Endothelial cell of umbilical vein (primary cell): ENCODE results near the gene MIXL1. TPM values are rescaled to one million over a fixed set of nuclear protein-coding genes. Genes with fewer than 3 reads are reported as not detected.

Source experiments
- BruUV-seq: library from RNA; stranded (reverse); fragments of 400-500 nt; replicated peaks from 2 replicates; lab custom pipeline; 2021; lab: Mats Ljungman, UMichigan
- CTCF ChIA-PET: fragments of 300-600, 350-600 bp; sonication (Branson Sonifier 250); formaldehyde crosslinking; loops from one replicate; lab custom pipeline; 2021; ENCODE audit warnings: antibody characterized with exemption, inconsistent platforms; lab: Charles Lee
- POLR2A ChIA-PET: fragments of 300-600, 350-600 bp; sonication (Branson Sonifier 250); formaldehyde crosslinking; loops from one replicate; lab custom pipeline; 2021; ENCODE audit warnings: antibody characterized with exemption, inconsistent platforms; lab: Charles Lee
- DNase-seq: peaks from one replicate; pipeline ENCODE4 v3.0.0-alpha.2; 2011; ENCODE audit warnings: low read depth, low spot score
- FAIRE-seq: peaks from 2 replicates; lab custom pipeline; 2011; peaks lifted over from hg19 to GRCh38; lab: Jason Lieb, UNC
- H2AFZ ChIP-seq: 2 replicates; pipeline ENCODE4 v1.6.0; 2012; ENCODE audit warnings: low read depth, low read length, control low read depth, inconsistent platforms
- H3K27ac ChIP-seq: 2 replicates; pipeline ENCODE4 v1.5.1; 2011; ENCODE audit warnings: low read depth, mild to moderate bottlenecking, control low read depth, low read length, moderate library complexity; ENCODE audit not compliant: insufficient read depth
- H3K27me3 ChIP-seq, 2 experiments: 2 replicates each; pipeline versions ENCODE4 v1.6.0 to v1.6.1; 2011; ENCODE audit warnings: low read length in 2 of 2, mixed read lengths in 1 of 2; ENCODE audit not compliant: control insufficient read depth in 2 of 2, insufficient read depth in 2 of 2
- H3K36me3 ChIP-seq, 2 experiments: 2 replicates in 1 of 2; 3 replicates in 1 of 2; pipeline ENCODE4 v1.5.1; 2011; ENCODE audit warnings: low read length in 2 of 2, mild to moderate bottlenecking in 1 of 2, moderate library complexity in 1 of 2; ENCODE audit not compliant: control insufficient read depth in 2 of 2, insufficient read depth in 2 of 2; ENCODE audit errors: extremely low read depth in 1 of 2
- H3K4me1 ChIP-seq: 3 replicates; pipeline ENCODE4 v1.5.1; 2011; ENCODE audit warnings: mild to moderate bottlenecking, low read length; ENCODE audit not compliant: control insufficient read depth, insufficient read depth; ENCODE audit errors: extremely low read depth
- H3K4me2 ChIP-seq: 2 replicates; pipeline ENCODE4 v1.6.1; 2011; ENCODE audit warnings: low read length, control low read depth, mixed read lengths; ENCODE audit not compliant: insufficient read depth
- H3K4me3 ChIP-seq, 3 experiments: fragments of 200-600 bp in 1 of 3; sonication (generic), shearing (Covaris generic) in 1 of 3; replicated peaks in 1 of 3; 2 replicates each; pipeline ENCODE4 v1.5.1; 2011 to 2016; ENCODE audit warnings: control low read depth in 3 of 3, low read length in 3 of 3, mild to moderate bottlenecking in 2 of 3, inconsistent platforms in 1 of 3, low read depth in 1 of 3, moderate library complexity in 1 of 3; ENCODE audit not compliant: insufficient read depth in 1 of 3
- H3K79me2 ChIP-seq: 2 replicates; pipeline ENCODE4 v1.6.0; 2012; ENCODE audit warnings: low read length, inconsistent platforms; ENCODE audit not compliant: control insufficient read depth, insufficient read depth
- H3K9ac ChIP-seq: replicated peaks from 2 replicates; pipeline ENCODE3; 2011; ENCODE audit warnings: low read length, control low read depth; ENCODE audit not compliant: insufficient read depth; ENCODE audit errors: extremely low read depth
- H3K9me1 ChIP-seq: replicated peaks from 3 replicates; pipeline ENCODE4 v1.6.0; 2011; ENCODE audit warnings: mild to moderate bottlenecking, low read length; ENCODE audit not compliant: control insufficient read depth, insufficient read depth; ENCODE audit errors: extremely low read depth
- H3K9me3 ChIP-seq: replicated peaks from 2 replicates; pipeline ENCODE4 v1.5.1; 2012; ENCODE audit warnings: low read length, inconsistent platforms; ENCODE audit not compliant: control insufficient read depth, insufficient read depth
- H4K20me1 ChIP-seq: replicated peaks from 2 replicates; pipeline ENCODE3; 2011; ENCODE audit warnings: mild to moderate bottlenecking, low read length; ENCODE audit not compliant: control insufficient read depth, insufficient read depth; ENCODE audit errors: extremely low read depth
- CTCF ChIP-seq, 2 donors: IDR thresholded peaks; 1 replicate in 1 of 2; 2 replicates in 1 of 2; pipeline ENCODE4 v1.5.1; 2011; ENCODE audit warnings: low read length in 2 of 2, mild to moderate bottlenecking in 2 of 2, moderate library complexity in 2 of 2, control low read depth in 1 of 2, inconsistent platforms in 1 of 2, low read depth in 1 of 2; ENCODE audit not compliant: insufficient read depth in 1 of 2; ENCODE audit errors: extremely low read depth in 1 of 2
- FOS ChIP-seq: IDR thresholded peaks from 2 replicates; pipeline ENCODE4 v1.6.1; 2011; ENCODE audit warnings: mild to moderate bottlenecking, low read length, moderate library complexity, borderline replicate concordance; ENCODE audit not compliant: insufficient read depth
- GATA2 ChIP-seq: IDR thresholded peaks from 2 replicates; pipeline ENCODE4 v1.7.0; 2011; ENCODE audit warnings: low read depth, mild to moderate bottlenecking, moderate library complexity, mixed read lengths, low read length; ENCODE audit not compliant: insufficient read length, insufficient read depth
- JUN ChIP-seq: IDR thresholded peaks from 2 replicates; pipeline ENCODE4 v1.6.1; 2011; ENCODE audit warnings: borderline replicate concordance, low read depth; ENCODE audit not compliant: insufficient read length, insufficient read depth
- POLR2A ChIP-seq: IDR thresholded peaks from 2 replicates; pipeline ENCODE4 v1.6.1; 2012; ENCODE audit warnings: low read depth, mild to moderate bottlenecking, control low read depth, low read length
- POLR2AphosphoS5 ChIP-seq: IDR thresholded peaks from 2 replicates; pipeline ENCODE4 v1.6.1; 2012; ENCODE audit warnings: low read depth, mild to moderate bottlenecking, control low read depth, low read length, moderate library complexity; ENCODE audit not compliant: insufficient read depth
- dilution Hi-C: fragments of 300-500 bp; cut with MboI; formaldehyde crosslinking; loops from one replicate; pipeline ENCODE4 v1.15.0; 2019; ENCODE audit warnings: low sequenced_read_pairs; ENCODE audit not compliant: extremely low pct_ligation_motif_present
- intact Hi-C: fragments of 100-400 bp; cut with micrococcal nuclease; formaldehyde crosslinking; loops from one replicate; pipeline ENCODE4 v1.10.0; 2022
- polyA plus RNA-seq, 4 experiments: library from polyadenylated mRNA; depleted of rRNA in 3 of 4; stranded (reverse) in 3 of 4; unstranded in 1 of 4; fragments of >200 nt; gene quantifications; 2 replicates each; pipeline versions ENCODE4 v1.2.1 to v1.2.3, GENCODE V29; 2011 to 2012; ENCODE audit warnings: missing spikeins in 1 of 4
- total RNA-seq: library from RNA; stranded (reverse); gene quantifications from 2 replicates; pipeline ENCODE4 v1.2.3, GENCODE V29; 2021
- TF ChIP-seq, protein P1 (sequence below): IDR thresholded peaks from 2 replicates; pipeline ENCODE4 v1.6.1; 2011; ENCODE audit not compliant: insufficient read depth, insufficient read length

The MIXL1 gene
- total and polyA plus RNA-seq, 2 donors (not counting 3 experiments of a cell fraction or from before 2014, with no cell fraction given) = 0.58 to 1.2 TPM

DNA sequence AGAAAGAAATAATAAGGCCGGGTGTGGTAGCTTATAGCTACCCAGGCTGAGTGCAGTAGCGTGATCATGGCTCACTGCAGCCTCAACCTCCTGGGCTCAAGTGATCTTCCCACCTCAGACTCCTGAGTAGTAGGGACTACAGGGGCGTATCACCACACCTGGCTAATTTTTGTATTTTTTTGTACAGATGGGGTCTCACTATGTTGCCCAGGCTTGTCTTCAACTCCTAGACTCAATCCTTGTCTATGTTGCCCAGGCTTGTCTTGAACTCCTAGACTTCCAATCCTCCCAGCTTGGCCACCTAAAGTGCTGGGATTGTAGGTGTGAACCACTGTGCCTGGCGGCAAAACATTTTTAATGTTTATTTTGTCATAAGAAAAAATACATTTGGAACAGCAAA is 30.5 kb downstream of the MIXL1 start:
- TF ChIP-seq POLR2AphosphoS5 = no peak
- TF ChIP-seq, protein P1, sequence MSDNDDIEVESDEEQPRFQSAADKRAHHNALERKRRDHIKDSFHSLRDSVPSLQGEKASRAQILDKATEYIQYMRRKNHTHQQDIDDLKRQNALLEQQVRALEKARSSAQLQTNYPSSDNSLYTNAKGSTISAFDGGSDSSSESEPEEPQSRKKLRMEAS = no peak
- no peak for TF ChIP-seq CTCF (IDR thresholded peaks at IDR 0.05; ENCODE audit: extremely low read depth in 1 of 2, insufficient read depth in 1 of 2, low read depth in 1 of 2, low read length in 2 of 2)
- no peak for TF ChIP-seq GATA2
- no peak for TF ChIP-seq JUN
- no peak for TF ChIP-seq FOS
- no peak for TF ChIP-seq POLR2A
- Histone ChIP-seq H3K27me3 (no peaks in the 10 kb centered on the region), H2AFZ (no peak overlapping the region), H3K36me3 (peaks cover 0 to 4% of the 10 kb centered on the region in 2 experiments), H3K79me2 (no peaks in the 10 kb centered on the region), H4K20me1 (no peaks in the 10 kb centered on the region), H3K27ac (no peak overlapping the region), H3K4me2 (no peak overlapping the region), H3K4me3 (no peak overlapping the region), H3K9ac (no peak overlapping the region), H3K9me1 (no peaks in the 10 kb centered on the region), H3K9me3 (no peaks in the 10 kb centered on the region), H3K4me1 (no peaks in the 10 kb centered on the region)
- intact Hi-C loops (no loop called here), dilution Hi-C loops (no loop called here)
- CTCF ChIA-PET = no interaction called here
- FAIRE-seq = no peak
- POLR2A ChIA-PET = no interaction called here
- BruUV-seq = no TSS peak
- DNase-seq = no peak
